ENCODE data around the gene SMIM23. TPM values are rescaled to one million over a fixed set of nuclear protein-coding genes. Genes with fewer than 3 reads are reported as not detected.

The SMIM23 gene
- total RNA-seq, 1 experiment from 2014 or later = not detected

- H3K27ac ChIP-seq = no peak overlapping the region
- H4K20me1 ChIP-seq (ENCODE audit: insufficient read depth) = no peaks in the 10 kb centered on the region
- BruUV-seq (replicated peaks) = no TSS peak
- H3K4me2 ChIP-seq = no peak overlapping the region
- no peaks in the 10 kb centered on the region for H3K27me3 ChIP-seq (ENCODE audit: insufficient read depth, low read depth)
- no peak overlapping the region for H2AFZ ChIP-seq
- H3K36me3 ChIP-seq (ENCODE audit: low read depth) = no peaks in the 10 kb centered on the region
- ChIA-PET CTCF (no interaction called here), POLR2A (ENCODE audit: unreplicated experiment) (no interaction called here)
- peaks cover 17% of the 10 kb centered on the region for H3K4me1 ChIP-seq (replicated peaks; ENCODE audit: insufficient read depth)
- no peaks in the 10 kb centered on the region for H3K79me2 ChIP-seq (ENCODE audit: low read depth)
- H3F3A ChIP-seq (ENCODE audit: insufficient read depth, low read depth) = peaks cover 12% of the 10 kb centered on the region; the same call in 1 of the 2 replicates
- DNase-seq = no peak
- TF ChIP-seq, protein P1, sequence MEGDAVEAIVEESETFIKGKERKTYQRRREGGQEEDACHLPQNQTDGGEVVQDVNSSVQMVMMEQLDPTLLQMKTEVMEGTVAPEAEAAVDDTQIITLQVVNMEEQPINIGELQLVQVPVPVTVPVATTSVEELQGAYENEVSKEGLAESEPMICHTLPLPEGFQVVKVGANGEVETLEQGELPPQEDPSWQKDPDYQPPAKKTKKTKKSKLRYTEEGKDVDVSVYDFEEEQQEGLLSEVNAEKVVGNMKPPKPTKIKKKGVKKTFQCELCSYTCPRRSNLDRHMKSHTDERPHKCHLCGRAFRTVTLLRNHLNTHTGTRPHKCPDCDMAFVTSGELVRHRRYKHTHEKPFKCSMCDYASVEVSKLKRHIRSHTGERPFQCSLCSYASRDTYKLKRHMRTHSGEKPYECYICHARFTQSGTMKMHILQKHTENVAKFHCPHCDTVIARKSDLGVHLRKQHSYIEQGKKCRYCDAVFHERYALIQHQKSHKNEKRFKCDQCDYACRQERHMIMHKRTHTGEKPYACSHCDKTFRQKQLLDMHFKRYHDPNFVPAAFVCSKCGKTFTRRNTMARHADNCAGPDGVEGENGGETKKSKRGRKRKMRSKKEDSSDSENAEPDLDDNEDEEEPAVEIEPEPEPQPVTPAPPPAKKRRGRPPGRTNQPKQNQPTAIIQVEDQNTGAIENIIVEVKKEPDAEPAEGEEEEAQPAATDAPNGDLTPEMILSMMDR (conservative IDR thresholded peaks at IDR 0.05) = no peak
- TF ChIP-seq EZH2 (IDR thresholded peaks at IDR 0.05; ENCODE audit: low read depth) = no peak
- H3K9me2 ChIP-seq (ENCODE audit: insufficient read depth) = no peaks in the 10 kb centered on the region
- H3K9me3 ChIP-seq (ENCODE audit: insufficient read depth, low read depth) = peaks cover 25% of the 10 kb centered on the region
- intact Hi-C loops (cut with micrococcal nuclease; ENCODE audit: unreplicated experiment) = no loop called here
- no peak overlapping the region for H3K4me3 ChIP-seq
These were observed 23.5 kb upstream of the SMIM23 start for GRCh38 chr5:171762021-171762608.

DNA sequence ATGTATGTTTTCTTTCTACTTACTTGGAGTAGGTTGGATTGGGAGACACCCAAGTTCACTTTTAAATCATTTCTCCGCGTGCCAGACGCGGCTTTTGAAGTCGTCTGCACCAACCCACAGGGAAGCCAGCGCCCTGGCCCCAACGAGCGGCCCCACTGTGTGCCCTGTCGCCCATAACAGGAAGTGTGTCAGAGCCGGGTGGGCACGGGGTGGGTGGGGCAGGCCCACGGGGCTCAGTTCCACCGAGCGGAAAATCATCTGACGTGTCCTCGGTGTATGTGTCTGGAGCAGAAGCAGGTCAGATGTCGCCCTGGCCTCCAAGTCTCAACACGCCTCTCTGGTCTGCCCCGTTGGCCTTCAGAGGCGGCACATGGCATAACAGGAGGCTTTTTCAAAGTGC lies 22.7 kb upstream of the SMIM23 start:
- CTCF ChIA-PET = no interaction called here
- no peak overlapping the region for H2AFZ ChIP-seq
- TF ChIP-seq EZH2 (IDR thresholded peaks at IDR 0.05; ENCODE audit: low read depth) = no peak
- TF ChIP-seq, protein P1 (conservative IDR thresholded peaks at IDR 0.05) = no peak
- H3K27me3 ChIP-seq (ENCODE audit: insufficient read depth, low read depth) = no peaks in the 10 kb centered on the region
- H3K4me3 ChIP-seq = no peak overlapping the region
- peaks cover 24% of the 10 kb centered on the region for H3K9me3 ChIP-seq (ENCODE audit: insufficient read depth, low read depth)
- no peaks in the 10 kb centered on the region for H4K20me1 ChIP-seq (ENCODE audit: insufficient read depth)
- peaks cover 7% of the 10 kb centered on the region; the same call in 1 of the 2 replicates for H3F3A ChIP-seq (ENCODE audit: insufficient read depth, low read depth)
- no peaks in the 10 kb centered on the region for H3K36me3 ChIP-seq (ENCODE audit: low read depth)
- peaks cover 12% of the 10 kb centered on the region for H3K4me1 ChIP-seq (replicated peaks; ENCODE audit: insufficient read depth)
- no TSS peak for BruUV-seq (replicated peaks)
- no peak overlapping the region for H3K4me2 ChIP-seq
- H3K9me2 ChIP-seq (ENCODE audit: insufficient read depth) = no peaks in the 10 kb centered on the region
- intact Hi-C loops (cut with micrococcal nuclease; ENCODE audit: unreplicated experiment) = no loop called here
- H3K79me2 ChIP-seq (ENCODE audit: low read depth) = no peaks in the 10 kb centered on the region
- no peak overlapping the region for H3K27ac ChIP-seq
- no peak for DNase-seq
- POLR2A ChIA-PET (ENCODE audit: unreplicated experiment) = no interaction called here

DNA sequence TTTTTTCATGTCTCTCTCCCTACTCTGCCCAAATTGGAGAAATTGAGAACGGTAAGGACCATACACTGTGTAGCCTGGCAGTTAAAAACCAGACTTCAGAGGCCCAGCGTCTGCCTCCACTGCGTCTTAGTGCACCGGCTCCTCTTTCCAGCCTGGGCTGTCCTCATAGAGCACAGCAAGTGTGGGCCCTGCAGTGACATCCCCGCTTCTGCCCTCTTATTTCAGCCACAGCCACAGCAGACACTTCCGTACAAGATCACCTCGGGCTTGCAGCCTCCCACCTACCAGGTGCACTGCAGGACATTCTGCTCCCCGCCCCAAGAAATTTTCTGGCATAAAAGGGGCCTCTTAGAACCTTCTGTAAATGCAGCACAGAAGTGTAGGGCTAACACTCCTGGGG lies 21.4 kb upstream of the SMIM23 start:
- Histone ChIP-seq H4K20me1 (ENCODE audit: insufficient read depth) (no peaks in the 10 kb centered on the region), H3K4me2 (no peak overlapping the region), H3K36me3 (ENCODE audit: low read depth) (no peaks in the 10 kb centered on the region), H3K9me3 (ENCODE audit: insufficient read depth, low read depth) (peaks cover 18% of the 10 kb centered on the region), H3K9me2 (ENCODE audit: insufficient read depth) (no peaks in the 10 kb centered on the region), H3K79me2 (ENCODE audit: low read depth) (no peaks in the 10 kb centered on the region), H3K27ac (no peak overlapping the region), H3F3A (ENCODE audit: insufficient read depth, low read depth) (no peaks in the 10 kb centered on the region), H3K4me3 (no peak overlapping the region), H3K27me3 (ENCODE audit: insufficient read depth, low read depth) (no peaks in the 10 kb centered on the region), H2AFZ (no peak overlapping the region), H3K4me1 (replicated peaks; ENCODE audit: insufficient read depth) (no peaks in the 10 kb centered on the region)
- no peak for TF ChIP-seq EZH2 (IDR thresholded peaks at IDR 0.05; ENCODE audit: low read depth)
- TF ChIP-seq, protein P1 (conservative IDR thresholded peaks at IDR 0.05) = no peak
- intact Hi-C loops (cut with micrococcal nuclease; ENCODE audit: unreplicated experiment) = no loop called here
- ChIA-PET CTCF (no interaction called here), POLR2A (ENCODE audit: unreplicated experiment) (no interaction called here)
- no peak for DNase-seq
- BruUV-seq (replicated peaks) = no TSS peak
